GM21360 (cell line): Measurements from ENCODE around the gene MCC.

Experiments
- ATAC-seq: cut with Tn5 transposase; IDR thresholded peaks from one replicate; pipeline ENCODE4 v1.9.1; 2021; ENCODE audit warnings: mild to moderate bottlenecking, moderate library complexity; ENCODE audit not compliant: unreplicated experiment

The MCC gene

DNA sequence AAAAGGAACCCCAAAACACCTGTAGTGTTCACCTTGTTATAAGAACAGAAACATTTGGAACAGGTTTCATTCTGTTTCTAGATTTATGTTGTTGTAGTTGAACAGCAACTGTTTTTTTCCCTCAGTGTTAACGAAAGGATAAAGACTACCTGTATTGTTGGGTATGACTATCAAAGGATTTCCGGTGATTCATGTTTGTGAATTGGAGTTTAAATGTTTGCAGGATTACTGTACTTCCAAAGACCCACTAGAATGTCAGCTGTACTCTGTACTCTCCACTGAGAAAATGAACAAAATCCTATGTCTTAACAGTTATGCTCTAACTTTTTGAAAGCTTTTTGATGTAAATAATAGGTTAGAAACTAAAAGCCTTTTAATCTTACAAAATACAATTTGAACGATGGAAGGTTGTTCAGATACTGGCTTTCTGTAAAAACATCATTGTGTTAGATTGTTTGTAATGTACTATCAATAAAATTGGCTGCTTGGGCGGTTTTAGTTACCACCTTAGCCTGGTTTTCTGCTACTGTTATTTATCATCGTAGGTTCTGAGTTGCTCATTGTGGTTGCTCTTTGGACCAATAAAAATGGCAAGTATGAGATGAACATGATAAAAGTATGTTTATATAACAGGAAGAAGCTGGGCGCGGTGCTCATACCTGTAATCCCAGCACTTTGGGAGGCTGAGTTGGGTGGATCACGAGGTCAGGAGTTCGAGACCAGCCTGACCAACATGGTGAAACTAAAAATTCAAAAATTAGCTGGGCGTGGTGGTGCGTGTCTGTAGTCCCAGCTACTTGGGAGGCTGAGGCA lies 467.6 kb downstream of the MCC start:
- ATAC-seq: no peak

GRCh38 chr5:113017881-113018635 lies 470.2 kb downstream of the MCC start:
- no peak for ATAC-seq

DNA sequence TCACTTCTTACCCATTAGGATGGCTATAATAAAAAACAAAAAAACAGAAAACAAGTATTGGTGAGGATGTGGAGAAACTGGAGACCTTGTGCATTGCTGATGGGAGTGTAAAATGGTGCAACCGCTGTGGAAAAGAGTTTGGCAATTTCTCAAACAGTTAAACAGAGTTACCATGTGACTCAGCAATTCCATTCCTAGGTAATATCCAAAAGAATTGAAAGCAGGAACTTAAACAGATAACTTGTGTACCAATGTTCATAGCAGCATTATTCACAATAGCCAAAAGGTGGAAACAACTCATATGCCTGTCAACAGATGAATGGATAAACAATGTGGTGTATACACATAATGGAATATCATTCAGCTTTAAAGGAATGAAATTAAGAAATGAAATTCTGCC lies 482.8 kb downstream of the MCC start:
- no peak for ATAC-seq

- ATAC-seq: no peak
These were observed 484.5 kb downstream of the MCC start for GRCh38 chr5:113003763-113004162.

- ATAC-seq: no peak
These were observed 485.8 kb downstream of the MCC start for GRCh38 chr5:113002423-113002822.

DNA sequence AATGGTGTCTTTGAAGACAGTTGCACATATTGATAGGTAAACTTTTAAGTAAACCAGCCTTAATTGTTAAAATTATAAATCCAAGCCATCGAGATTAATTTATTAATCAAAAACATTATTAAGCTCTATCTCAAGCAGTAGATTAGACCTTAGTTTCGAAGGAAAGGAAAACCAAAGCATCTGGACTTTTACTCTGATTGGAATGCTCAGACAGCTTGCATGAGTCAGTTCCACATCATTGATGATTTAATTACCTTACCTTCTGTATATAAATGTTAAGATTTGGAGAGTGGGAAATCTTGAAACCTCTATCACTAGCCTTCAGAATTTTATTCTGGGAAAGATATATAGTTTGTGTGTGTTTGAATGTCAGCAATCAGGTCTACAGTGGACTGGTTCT lies 487.8 kb downstream of the MCC start:
- no peak for ATAC-seq

DNA sequence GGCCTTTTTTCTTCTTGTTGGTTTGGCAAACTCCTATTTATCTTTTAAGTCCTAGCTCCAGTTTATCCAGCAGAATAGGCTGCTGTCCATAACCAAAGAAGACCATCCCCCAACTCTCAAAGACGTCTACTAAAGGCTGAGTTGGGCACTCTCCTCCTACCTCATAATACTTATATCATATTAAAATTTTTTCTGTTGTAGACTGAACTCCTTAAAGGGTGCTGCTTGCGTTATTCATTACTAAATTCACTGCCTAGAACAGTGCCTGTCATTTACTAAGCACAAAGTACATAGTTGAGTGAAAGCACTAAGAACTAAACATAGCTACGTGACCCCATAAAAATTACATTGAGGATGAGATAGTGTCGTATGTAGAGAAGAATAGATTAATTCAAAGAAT lies 490.0 kb downstream of the MCC start:
- no peak for ATAC-seq

DNA sequence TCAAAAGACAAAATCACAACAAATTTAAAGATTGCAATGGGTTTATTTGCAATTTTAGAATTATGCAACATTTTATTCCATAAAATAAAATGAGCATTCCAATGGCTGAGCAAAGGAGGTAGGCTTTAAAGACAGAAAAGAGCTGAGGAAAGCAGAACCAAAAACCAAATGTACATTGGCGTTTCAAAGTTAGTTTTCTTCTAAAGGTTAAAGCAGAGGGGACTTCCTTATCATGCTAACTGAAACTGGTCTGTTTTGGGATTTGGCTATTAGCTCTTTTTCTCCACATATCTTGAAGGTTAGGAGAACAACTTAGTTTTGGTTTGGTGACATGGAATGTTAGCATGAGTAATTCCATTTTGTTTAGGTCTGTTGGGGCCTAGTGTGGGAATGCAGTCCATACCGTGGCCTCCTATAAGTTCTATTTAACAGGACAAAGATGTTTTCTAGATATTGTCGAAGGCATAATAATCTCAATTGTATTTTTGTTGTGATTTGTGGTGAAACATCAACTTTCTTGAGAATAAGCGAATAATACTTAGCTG lies 491.4 kb downstream of the MCC start:
- no peak for ATAC-seq

GRCh38 chr5:112995764-112996618 lies 492.3 kb downstream of the MCC start:
- peak; percentile 85 for ATAC-seq

DNA sequence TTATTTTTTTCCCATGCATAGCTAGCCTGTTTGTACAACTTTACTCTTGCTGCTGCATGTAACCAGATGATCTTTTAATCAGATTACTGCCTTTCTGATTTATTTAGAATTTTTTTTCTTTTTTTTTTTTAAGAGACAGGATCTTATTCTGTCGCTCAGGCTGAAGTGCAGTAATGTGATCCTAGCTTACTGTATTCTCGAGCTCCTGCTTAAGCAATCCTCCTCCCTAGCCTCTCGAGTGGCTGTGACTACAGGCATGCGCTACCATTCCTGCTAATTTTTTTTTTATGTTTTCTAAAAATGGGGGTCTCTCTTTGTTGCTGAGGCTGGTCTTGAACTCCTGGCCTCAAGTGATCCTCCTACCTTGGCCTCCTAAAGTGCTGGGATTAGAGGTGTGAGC lies 502.0 kb downstream of the MCC start:
- ATAC-seq: no peak

- no peak for ATAC-seq
These were observed 504.9 kb downstream of the MCC start for GRCh38 chr5:112983363-112983762.

DNA sequence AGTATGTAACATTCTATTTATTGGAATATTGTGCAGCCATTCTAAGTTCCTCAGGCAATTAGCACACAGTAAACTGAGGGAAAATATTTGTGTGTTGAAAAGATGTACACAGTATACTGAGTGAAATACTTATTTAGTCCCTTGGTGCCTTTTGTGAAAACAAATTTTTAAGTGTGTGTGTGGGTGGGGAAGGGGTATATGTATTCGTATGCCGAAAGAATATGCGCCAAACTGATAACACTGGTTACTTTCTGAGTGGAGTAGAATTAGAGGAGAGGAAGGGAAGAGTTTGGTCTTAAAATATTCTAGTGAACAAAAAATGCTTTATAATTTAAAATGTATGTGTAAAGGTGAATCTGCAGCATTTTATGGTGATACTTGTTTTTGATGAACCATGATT lies 508.5 kb downstream of the MCC start:
- no peak for ATAC-seq

GRCh38 chr5:112978836-112979235 lies 509.4 kb downstream of the MCC start:
- ATAC-seq: no peak

DNA sequence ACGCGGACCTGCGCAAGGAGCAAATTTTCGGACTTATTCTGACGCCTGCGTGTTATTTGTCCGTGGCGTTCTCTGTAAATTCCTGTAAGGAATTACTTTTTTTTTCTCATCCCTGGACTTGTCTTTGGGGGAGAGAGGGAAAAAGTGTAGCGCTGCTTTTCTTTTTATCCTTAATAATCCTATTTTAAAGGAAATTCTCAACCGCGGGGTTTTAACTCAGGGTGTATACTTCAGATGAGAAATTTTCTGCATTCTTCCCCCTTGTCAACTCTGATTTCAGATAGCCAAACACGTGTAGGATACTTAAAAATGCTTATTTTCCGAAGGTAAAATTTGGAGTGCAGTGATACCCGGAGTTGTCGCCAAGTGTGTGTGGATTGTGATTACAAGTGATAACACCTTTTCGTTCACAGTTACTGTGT lies 510.8 kb downstream of the MCC start:
- ATAC-seq: no peak

DNA sequence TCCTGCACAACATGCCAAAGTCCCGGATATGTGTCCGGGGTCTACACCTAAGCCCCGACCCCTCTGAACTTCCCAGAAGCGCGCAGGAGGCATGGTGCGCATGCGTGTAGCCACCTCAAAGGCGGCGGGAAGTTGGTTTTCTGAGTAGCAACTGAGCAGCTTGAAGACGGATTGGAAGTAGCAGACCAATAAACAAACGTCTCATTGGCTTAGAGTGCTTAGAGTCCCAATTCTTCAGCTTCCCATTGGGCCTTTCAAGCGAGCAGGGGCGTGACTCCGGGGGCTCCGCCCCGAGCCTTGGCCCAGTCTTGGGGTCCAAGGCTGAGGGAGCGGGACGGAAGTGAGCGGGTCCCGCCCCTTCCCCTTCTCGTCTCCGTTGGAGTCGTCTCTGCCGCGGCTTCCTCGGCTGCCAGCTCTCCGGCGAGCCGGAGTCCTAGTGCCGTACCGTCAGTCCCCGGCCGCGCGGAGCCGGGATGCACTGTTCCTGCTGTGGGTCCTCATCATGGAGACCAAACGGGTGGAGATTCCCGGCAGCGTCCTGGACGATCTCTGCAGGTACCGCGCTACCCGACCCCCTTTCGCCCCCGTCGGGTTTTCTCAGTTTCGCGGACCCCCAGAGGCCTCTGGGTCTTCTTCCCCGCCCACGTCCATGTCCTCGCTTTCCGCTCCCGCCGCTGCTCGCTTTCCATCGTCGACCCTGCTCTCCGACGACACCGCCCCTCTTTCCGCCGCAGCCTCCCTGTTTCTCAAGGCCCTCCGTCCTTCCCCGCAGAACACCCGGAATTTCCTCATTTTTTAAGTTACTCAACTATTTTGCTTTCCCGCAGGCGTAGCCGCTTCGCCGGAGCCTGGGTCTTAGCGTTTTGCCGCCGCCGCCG lies 511.6 kb downstream of the MCC start, which contains the start of gene DCP2:
TSS of gene DCP2 (plus strand) at position 367 of the 878 bp plus-strand sequence. CDS start at position 503, 136 bp downstream.
- peak; percentile 97 for ATAC-seq

DNA sequence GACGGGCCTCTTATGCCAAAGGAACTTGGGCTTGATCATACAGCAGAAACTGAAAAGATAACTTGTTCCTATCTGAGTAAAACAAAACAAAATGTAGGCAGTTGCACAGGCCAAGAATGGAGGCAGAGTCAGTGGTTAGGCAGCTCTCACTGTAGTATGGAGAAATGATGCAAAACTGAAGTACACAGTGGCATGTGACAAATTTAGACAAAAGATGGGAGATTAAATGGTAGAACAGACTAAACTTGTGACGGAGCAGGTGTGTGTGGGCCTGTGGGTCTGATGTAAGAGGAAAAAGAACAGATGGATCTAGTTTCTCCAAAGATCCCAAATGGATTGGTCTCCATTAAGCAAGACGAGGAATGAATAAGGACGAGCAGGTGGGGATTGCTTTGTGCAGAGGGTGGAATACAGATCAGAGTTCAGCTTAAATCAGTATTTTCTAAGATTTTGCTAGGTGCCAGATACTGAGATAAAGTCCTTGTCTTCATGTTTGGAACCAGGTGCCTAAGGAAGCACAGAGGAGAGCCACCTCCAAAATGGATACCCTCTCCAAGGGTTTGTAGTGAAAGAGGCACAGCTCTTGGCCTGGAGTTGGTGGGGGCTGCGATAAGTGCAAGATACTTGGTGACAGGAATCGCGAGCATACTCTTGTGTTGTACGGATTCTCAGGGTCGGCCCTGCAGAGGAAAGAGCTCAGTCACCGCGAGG lies 512.4 kb downstream of the MCC start:
- ATAC-seq: peak; percentile 20

- ATAC-seq: no peak
These were observed 513.4 kb downstream of the MCC start for GRCh38 chr5:112974901-112975300.

DNA sequence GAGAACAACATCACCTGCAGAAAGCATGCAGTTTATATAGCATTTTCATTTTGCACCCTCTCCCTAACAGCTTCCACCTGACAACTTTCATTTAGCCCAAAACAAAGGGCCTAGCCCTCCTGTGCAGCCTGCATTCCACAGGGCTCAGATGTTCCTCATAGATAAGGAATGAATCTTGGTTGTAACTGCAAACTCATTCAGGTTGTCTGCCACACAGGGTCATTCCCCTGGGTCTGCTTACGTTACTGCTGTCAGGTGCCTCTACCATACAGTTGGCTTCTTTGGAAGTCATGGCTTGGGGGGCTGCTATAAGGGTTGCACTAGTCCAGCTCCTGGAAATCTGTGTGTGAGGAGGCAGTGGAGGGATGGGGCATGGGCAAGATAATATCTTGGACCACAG lies 514.3 kb downstream of the MCC start:
- ATAC-seq: no peak

DNA sequence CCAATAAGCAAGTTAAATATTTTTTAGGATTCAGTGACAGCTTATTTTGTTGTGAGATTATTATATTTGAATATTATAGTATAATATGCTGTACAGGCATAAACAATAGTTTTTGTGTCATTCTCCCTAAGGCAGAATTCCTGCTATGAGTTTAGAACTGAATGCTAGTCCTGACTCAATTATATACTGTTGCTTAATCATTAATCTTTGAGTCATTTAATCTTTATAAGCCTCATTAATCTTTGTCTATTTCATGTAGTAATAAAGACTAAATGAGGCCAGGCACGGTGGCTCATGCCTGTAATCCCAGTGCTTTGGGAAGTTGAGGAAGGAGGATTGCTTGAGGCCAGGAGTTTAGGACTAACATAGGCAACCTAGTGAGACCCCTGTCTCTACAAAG lies 515.2 kb downstream of the MCC start:
- ATAC-seq: no peak
